IPS-11a (cell line): Measurements from ENCODE around the gene SPAG16.
"Not testable (repeated sequence)": the region's sequence is repeated elsewhere in the genome, so short reads cannot be mapped to it uniquely, and the experiment has no call there.

ENCODE experiments used
- H3K4me3 ChIP-seq: one replicate; pipeline ENCODE4 v1.5.1; 2013; ENCODE audit warnings: low read depth, low read length, control low read depth

The SPAG16 gene

GRCh38 chr2:213688133-213688532 is 403.9 kb downstream of the SPAG16 start:
- no peak overlapping the region for H3K4me3 ChIP-seq

DNA sequence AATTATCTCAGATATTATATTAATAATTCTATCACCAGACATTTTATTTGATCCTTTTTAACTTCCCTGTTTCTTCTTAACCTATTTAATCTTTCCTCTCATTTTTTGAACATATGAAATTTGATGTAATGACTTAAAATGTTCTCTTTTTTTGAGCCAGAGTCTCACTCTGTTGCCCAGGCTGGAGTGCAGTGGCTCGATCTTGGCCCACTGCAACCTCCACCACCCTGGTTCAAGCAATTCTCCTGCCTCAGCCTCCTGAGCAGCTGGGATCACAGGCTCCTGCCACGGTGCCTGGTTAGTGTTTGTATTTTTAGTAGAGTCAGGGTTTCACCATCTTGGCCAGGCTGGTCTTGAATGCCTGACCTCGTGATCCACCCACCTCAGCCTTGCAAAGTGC is 404.6 kb downstream of the SPAG16 start:
- H3K4me3 ChIP-seq: not testable (repeated sequence)

GRCh38 chr2:213689585-213689984 is 405.3 kb downstream of the SPAG16 start:
- no peak overlapping the region for H3K4me3 ChIP-seq

DNA sequence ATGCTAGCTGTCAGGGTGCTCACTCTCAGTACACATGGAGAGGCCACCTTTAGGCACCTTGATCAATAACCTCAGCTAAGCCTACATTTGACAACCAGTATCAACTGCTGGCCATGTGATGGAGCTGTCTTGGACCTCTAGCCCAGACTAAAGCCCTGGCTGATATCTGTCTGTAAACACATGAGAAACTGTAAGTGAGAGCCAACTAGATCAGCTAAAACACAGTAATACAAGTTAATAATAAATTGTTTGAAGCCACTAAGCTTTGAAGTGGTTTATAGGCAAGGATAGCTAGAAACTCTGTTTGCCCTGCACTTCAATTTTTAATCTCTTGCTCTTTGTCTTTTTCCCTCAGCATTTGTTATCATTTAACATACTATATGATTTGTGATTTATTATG is 407.1 kb downstream of the SPAG16 start:
- no peak overlapping the region for H3K4me3 ChIP-seq

DNA sequence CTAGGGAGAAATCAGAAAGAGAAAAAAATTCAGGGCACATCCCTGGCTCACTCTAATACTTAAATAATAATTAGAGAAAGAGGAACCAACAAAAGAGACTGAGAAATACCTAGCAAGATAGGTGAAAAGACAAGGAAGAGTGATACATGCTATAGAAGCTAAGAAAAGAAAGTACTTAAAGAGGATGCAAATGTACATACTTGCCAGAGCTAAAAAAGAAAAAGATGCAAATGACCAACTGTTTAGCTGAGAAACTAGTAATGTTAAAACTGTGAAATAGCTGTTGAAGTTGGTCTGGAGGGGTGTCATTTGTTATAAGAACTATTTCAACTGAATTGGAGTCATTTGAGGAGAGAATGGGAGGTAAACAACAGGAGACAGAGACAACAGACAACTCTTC is 412.2 kb downstream of the SPAG16 start:
- no peak overlapping the region for H3K4me3 ChIP-seq

- H3K4me3 ChIP-seq: not testable (repeated sequence)
These were observed 417.1 kb downstream of the SPAG16 start for GRCh38 chr2:213701365-213701764.

DNA sequence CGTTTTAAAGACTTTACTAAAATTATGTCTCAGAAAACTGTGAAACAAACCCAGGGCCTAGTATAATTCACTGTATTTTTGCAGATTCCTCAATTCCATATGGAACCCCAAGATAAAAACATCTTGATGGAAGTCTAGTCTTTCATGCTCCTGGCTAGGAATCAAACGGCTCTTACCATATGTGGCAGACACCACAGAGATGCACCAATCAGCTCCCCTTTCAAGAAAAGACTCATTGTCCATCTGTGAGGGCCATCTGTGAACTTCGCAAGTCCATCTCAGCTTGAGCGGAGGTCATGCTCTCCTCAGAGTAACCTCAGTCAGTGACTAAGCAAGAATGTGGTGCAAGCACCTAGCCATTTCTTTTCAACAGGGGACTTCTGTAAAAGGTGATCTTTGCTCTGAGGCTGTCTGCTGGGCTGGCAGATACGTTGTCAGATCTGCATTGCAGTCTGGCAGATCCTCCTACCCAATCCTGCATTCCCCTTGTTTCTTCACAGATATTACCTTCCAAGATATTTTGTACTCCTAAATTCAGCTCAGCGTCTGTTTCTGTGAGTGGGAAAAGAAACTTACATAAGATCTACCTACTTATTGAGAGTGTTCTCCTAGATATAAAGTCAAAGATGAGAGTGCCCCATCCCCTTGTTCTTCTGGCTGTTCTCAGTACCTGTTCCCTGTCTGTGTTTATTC is 419.3 kb downstream of the SPAG16 start:
- no peak overlapping the region for H3K4me3 ChIP-seq

- H3K4me3 ChIP-seq: no peak overlapping the region
These were observed 425.9 kb downstream of the SPAG16 start for GRCh38 chr2:213710164-213710563.

- H3K4me3 ChIP-seq: not testable (repeated sequence)
These were observed 434.1 kb downstream of the SPAG16 start for GRCh38 chr2:213718411-213718810.

DNA sequence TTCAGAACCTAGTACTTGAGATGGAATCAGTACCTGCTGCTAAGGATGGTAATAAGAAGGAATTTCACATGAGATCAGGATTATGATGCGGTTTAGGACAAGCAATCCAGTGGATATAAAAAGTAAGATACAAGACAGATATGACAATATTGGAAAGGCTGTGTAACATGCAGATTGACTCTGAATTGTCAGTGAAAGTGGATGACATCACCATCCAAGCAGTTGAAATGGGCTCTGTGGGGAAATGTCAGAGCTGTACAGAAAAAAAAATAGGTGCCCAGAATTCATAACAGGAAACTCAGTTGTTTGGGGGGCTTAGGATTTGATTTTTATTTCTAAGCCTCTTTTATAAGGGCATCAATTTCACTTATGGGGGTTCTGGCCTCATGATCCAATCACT is 438.3 kb downstream of the SPAG16 start:
- no peak overlapping the region for H3K4me3 ChIP-seq

DNA sequence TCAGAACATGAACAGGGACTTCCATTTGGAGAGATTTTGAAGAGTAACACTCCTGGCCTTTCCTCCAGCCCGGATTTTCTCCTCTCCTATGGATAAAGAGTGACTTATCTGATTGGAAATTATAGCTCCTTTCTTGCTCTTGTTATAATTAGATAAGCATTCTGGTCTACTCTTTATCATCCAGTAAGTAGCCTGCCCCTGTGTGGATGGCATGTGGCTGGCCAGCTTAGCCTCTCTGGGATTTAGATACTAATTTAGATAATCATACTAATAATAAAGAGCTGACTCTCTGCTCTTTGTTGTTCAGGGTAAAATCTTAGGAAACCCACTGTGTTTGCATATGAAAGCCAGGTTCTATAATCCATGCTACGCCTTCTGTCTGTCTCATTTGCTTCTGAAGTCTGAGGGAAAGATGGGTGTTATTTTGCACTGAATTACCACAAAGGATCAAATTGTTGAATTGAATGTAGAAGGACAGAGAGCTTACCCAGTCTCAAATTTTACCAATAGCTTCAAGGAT is 438.8 kb downstream of the SPAG16 start:
- H3K4me3 ChIP-seq: no peak overlapping the region

GRCh38 chr2:213723707-213724106 is 439.4 kb downstream of the SPAG16 start:
- H3K4me3 ChIP-seq: no peak overlapping the region

DNA sequence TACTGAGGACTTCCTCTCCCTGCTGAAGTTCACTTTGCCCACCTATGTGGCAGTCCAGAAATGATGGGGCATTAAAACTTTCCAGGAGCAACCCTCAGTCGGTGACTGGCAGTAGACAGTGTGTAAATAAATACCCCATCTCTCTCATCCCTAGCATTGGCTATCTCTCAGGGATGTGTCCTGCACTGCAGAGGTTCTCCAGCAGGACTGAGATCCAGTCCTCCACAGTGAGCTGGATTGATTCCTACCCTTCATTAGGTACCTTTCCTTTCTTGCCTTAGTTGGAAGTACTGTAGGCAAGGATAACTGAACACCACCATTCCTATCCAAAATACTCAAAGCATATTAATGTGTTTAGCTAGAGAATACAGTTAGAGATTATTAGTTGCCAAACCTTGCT is 441.8 kb downstream of the SPAG16 start:
- H3K4me3 ChIP-seq: no peak overlapping the region

GRCh38 chr2:213733893-213734292 is 449.6 kb downstream of the SPAG16 start:
- no peak overlapping the region for H3K4me3 ChIP-seq

GRCh38 chr2:213740453-213740852 is 456.2 kb downstream of the SPAG16 start:
- no peak overlapping the region for H3K4me3 ChIP-seq

DNA sequence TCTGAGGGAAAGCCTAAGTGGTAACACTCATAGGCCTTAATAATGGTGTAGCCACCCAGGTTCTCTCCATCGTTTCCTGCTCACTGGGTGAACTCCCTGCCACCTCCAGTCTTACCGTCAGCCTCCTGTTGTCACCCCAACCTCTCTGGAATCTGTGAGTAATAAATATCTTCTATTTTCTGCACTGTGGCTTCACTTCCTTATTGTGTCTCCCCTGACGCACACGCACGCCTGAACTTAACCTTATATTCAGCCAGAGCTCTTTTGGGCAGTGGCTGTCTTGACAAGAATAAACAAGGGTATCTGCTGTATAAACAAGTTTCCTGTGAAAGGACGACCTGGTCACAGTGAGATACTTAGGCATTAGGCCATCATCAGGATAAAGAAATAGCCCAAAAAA is 467.2 kb downstream of the SPAG16 start:
- no peak overlapping the region for H3K4me3 ChIP-seq

DNA sequence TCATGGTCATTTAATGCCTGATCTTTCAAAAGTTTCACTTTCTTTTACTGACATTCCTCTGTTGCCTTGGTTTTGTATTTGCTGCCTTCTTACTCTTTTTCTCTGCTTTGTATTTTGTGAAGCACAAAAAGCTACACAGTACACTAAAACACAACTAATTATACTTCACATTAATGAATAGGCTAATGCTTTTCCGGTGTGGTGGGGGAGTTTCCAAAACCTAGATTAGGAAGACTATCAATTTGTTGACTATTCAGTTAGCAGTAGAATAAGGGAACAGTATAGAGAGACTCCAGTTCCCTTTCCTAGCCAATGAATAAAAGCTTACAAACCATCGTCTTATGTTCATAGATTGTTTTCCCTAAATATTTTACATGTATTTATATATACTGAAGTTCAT is 468.3 kb downstream of the SPAG16 start:
- H3K4me3 ChIP-seq: no peak overlapping the region

DNA sequence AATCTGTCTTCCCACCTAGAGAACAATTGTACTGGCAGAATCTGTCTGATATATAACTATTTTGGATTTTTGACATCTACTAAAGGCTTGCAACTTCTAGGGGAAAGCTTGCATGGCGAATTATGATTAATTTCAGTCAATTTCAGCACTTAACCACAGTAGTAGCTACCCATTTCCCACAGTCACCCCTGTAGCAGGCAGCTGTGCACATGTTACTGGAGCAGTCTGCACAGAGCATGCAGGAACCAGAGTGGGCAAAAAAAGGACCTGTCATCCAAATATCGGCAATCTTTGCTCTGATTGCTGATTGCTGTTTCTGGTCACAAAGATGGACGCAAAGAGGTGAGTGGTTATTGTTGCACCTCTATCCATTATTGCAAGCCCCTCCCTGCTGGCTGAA is 473.3 kb downstream of the SPAG16 start:
- no peak overlapping the region for H3K4me3 ChIP-seq

- H3K4me3 ChIP-seq: no peak overlapping the region
These were observed 479.1 kb downstream of the SPAG16 start for GRCh38 chr2:213763354-213763753.

DNA sequence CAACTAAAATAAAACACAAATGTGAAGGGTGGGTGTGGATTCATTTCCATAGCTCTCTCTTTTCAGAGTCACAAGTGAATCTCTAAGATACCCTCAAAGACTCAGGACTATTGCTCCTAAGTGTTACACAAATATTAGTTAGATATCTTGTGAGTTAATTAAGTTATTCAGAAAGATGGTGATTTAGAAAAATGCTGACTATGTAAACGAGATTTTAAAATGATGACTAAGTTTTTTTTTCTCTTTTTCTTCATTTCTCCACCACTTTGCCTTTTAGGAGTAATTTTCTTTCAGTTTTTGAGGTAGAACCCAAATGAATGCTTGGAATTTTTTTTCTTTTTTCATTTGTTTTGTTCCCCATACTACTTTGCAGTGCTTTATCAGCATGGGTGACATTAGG is 479.7 kb downstream of the SPAG16 start:
- no peak overlapping the region for H3K4me3 ChIP-seq

DNA sequence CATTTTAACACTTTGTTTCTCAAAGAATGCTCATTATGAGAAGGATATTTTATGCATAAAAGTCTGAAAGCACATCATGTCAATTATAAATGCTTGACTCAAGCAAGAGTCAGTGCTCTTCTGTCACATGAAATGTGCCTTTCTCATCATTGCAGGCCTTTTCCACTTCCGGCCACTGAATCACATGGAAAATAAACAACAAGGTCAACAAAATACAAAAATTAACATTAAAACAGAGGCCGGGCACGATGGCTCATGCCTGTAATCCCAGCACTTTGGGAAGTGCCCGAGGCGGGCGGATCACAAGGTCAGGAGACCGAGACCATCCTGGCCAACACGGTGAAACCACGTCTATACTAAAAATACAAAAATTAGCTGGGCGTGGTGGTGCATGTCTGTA is 480.6 kb downstream of the SPAG16 start:
- H3K4me3 ChIP-seq: no peak overlapping the region

DNA sequence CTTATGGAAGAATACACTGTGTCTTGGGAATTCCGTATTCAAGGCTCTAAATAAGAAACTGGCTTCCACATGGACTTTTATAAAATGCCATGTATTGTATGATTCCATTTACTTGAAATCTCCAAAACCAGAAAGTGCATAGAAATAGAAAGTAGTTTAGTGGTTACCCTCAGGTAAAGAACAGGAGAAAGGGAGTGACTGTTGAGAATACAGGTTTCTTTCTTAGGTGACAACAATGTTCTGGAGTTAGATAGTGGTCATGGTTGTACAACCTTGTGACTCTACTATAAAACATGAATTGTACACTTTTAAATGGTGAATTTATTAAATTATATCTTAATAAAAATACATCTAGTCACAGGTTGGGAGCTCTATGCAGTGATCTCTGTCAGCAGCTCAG is 481.8 kb downstream of the SPAG16 start:
- H3K4me3 ChIP-seq: no peak overlapping the region

DNA sequence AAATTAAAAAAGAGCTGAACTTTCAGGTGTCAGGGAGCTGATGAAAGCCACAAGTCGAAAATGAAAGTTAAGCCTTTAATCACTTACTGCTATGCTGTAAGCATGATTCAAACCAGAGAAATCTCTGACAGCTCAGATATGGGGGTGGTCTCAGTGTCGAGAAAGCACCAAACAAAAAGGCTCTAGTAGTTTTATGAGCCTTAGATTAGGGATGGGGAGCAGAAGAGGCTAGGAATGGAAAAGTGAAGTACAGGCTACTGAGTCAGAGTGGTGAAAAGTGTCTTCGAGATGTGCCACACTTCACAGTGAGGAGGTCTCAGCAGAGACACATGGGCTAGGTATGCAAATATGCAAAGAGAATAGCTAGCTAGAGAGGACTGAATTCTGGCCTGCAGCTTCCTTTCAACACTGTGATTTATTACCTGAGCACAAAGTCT is 482.2 kb downstream of the SPAG16 start:
- no peak overlapping the region for H3K4me3 ChIP-seq
